Panc1 (cell line): ENCODE data around the gene LRRC63.

Experiments
- POLR2AphosphoS5 ChIP-seq: IDR thresholded peaks from 2 replicates; pipeline ENCODE4 v1.6.1; 2012; ENCODE audit warnings: mild to moderate bottlenecking, low read depth, low read length, moderate library complexity
- SIN3A ChIP-seq: IDR thresholded peaks from 2 replicates; pipeline ENCODE4 v1.6.1; 2012; ENCODE audit warnings: low read depth, mild to moderate bottlenecking, low read length, moderate library complexity, borderline replicate concordance; ENCODE audit not compliant: insufficient read depth
- TF ChIP-seq, protein P1 (sequence below): fragments of 450-650 bp; IDR thresholded peaks from 2 replicates; pipeline ENCODE4 v1.5.1; 2017; ENCODE audit warnings: mild to moderate bottlenecking

DNA sequence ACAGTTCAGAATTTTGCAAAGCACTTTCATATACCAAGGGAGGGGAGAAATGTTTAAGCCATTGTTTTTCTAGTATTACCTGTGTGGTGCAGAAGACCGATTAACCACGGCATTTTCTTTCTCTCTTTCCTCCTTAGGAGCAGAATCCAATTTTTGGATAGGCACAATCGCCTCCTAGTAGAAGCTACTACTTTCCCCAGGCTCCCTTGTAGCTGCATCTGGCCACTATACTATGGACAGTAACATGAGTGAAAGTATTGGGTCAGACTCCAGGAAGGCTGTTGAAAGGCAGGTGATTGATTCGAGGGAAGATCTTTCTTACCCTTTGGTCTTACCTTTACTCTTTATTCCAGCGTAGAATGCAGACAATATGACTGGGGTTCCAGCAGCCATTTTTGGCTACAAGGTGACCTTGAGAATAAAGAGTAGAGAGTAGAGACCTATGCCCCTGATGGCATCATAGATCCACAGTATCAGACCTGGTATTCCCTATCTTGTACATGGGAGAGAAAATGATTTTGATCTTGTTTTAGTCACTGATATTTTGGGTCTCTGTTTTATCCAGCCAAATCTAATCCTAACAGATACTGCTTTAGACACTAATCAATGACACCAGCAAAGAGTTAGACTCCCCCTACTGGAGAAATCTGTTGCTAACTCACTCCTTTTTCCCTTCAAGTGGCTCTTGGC, 77.0 kb downstream of the LRRC63 start:
- no peak for TF ChIP-seq POLR2AphosphoS5
- TF ChIP-seq SIN3A = no peak
- TF ChIP-seq, protein P1, sequence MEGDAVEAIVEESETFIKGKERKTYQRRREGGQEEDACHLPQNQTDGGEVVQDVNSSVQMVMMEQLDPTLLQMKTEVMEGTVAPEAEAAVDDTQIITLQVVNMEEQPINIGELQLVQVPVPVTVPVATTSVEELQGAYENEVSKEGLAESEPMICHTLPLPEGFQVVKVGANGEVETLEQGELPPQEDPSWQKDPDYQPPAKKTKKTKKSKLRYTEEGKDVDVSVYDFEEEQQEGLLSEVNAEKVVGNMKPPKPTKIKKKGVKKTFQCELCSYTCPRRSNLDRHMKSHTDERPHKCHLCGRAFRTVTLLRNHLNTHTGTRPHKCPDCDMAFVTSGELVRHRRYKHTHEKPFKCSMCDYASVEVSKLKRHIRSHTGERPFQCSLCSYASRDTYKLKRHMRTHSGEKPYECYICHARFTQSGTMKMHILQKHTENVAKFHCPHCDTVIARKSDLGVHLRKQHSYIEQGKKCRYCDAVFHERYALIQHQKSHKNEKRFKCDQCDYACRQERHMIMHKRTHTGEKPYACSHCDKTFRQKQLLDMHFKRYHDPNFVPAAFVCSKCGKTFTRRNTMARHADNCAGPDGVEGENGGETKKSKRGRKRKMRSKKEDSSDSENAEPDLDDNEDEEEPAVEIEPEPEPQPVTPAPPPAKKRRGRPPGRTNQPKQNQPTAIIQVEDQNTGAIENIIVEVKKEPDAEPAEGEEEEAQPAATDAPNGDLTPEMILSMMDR = peak; percentile 63
